Mesenchymal stem cell (in vitro differentiated cells and primary cell): ENCODE measurements around the gene TMEM200A.
A peak's percentile ranks its signal among the peaks of the same experiment; 100 is the strongest.

ENCODE experiments used
- DNase-seq: peaks from one replicate; pipeline ENCODE4 v3.0.0-alpha.2; 2013
- H2AFZ ChIP-seq: one replicate; pipeline ENCODE4 v1.6.1; 2013; ENCODE audit warnings: low read depth, mild to moderate bottlenecking, control low read depth, inconsistent platforms, low read length, moderate library complexity
- H2AK5ac ChIP-seq: 2 replicates; pipeline ENCODE4 v1.6.1; 2013; ENCODE audit warnings: low read length, moderate library complexity, mild to moderate bottlenecking, inconsistent platforms; ENCODE audit not compliant: severe bottlenecking
- H2BK120ac ChIP-seq: one replicate; pipeline ENCODE4 v1.6.1; 2013; ENCODE audit warnings: low read depth, mild to moderate bottlenecking, inconsistent platforms, low read length, moderate library complexity
- H2BK12ac ChIP-seq, 2 experiments: one replicate each; pipeline ENCODE4 v1.6.1; 2013; ENCODE audit warnings: inconsistent platforms in 2 of 2, low read length in 2 of 2, mild to moderate bottlenecking in 2 of 2, moderate library complexity in 2 of 2, control low read depth in 1 of 2
- H2BK15ac ChIP-seq: one replicate; pipeline ENCODE4 v1.6.1; 2013; ENCODE audit warnings: mild to moderate bottlenecking, low read depth, inconsistent platforms; ENCODE audit not compliant: poor library complexity, severe bottlenecking
- H2BK5ac ChIP-seq: 2 replicates; pipeline ENCODE4 v1.6.1; 2013; ENCODE audit warnings: low read depth, mild to moderate bottlenecking, low read length, control low read depth, inconsistent platforms; ENCODE audit not compliant: poor library complexity, severe bottlenecking
- H3K14ac ChIP-seq, 2 experiments: one replicate each; pipeline ENCODE4 v1.6.1; 2013; ENCODE audit warnings: inconsistent platforms in 2 of 2, low read length in 2 of 2, control low read depth in 1 of 2, mild to moderate bottlenecking in 1 of 2, moderate library complexity in 1 of 2
- H3K18ac ChIP-seq, 2 experiments: one replicate each; pipeline ENCODE4 v1.6.1; 2013; ENCODE audit warnings: inconsistent platforms in 2 of 2, low read length in 2 of 2, control low read depth in 1 of 2, low read depth in 1 of 2, mild to moderate bottlenecking in 1 of 2
- H3K23ac ChIP-seq, 2 experiments: one replicate each; pipeline ENCODE4 v1.6.1; 2013; ENCODE audit warnings: inconsistent platforms in 2 of 2, low read length in 2 of 2, mild to moderate bottlenecking in 2 of 2, moderate library complexity in 2 of 2, control low read depth in 1 of 2
- H3K27ac ChIP-seq: 2 replicates; pipeline ENCODE4 v1.5.1; 2013; ENCODE audit warnings: mild to moderate bottlenecking, moderate library complexity, low read length, control low read depth, inconsistent platforms; ENCODE audit not compliant: poor library complexity, severe bottlenecking
- H3K27me3 ChIP-seq, 2 experiments: 2 replicates each; pipeline versions ENCODE4 v1.6.1 to v1.7.0; 2013; ENCODE audit warnings: low read length in 2 of 2, mild to moderate bottlenecking in 2 of 2, moderate library complexity in 2 of 2, control low read depth in 1 of 2, inconsistent platforms in 1 of 2; ENCODE audit not compliant: control insufficient read depth in 1 of 2, insufficient read depth in 1 of 2
- H3K36me3 ChIP-seq, 2 experiments: 2 replicates each; pipeline versions ENCODE4 v1.6.1 to v1.7.0; 2013; ENCODE audit warnings: low read length in 2 of 2, control low read depth in 1 of 2, inconsistent platforms in 1 of 2, low read depth in 1 of 2, mild to moderate bottlenecking in 1 of 2; ENCODE audit not compliant: insufficient read depth in 2 of 2, control insufficient read depth in 1 of 2
- H3K4ac ChIP-seq, 2 experiments: one replicate each; pipeline ENCODE4 v1.6.1; 2013; ENCODE audit warnings: inconsistent platforms in 2 of 2, low read length in 2 of 2, mild to moderate bottlenecking in 2 of 2, moderate library complexity in 2 of 2, control low read depth in 1 of 2, low read depth in 1 of 2
- H3K4me1 ChIP-seq: 2 replicates; pipeline ENCODE4 v1.6.1; 2013; ENCODE audit warnings: low read depth, low read length, control low read depth; ENCODE audit not compliant: control insufficient read depth, insufficient read depth
- H3K4me2 ChIP-seq: 2 replicates; pipeline ENCODE4 v1.6.1; 2013; ENCODE audit warnings: low read length, mild to moderate bottlenecking, inconsistent platforms; ENCODE audit not compliant: poor library complexity, severe bottlenecking
- H3K4me3 ChIP-seq, 2 experiments: 2 replicates each; pipeline versions ENCODE4 v1.5.1 to v1.7.0; 2013; ENCODE audit warnings: low read length in 2 of 2, mild to moderate bottlenecking in 2 of 2, control low read depth in 1 of 2, low read depth in 1 of 2; ENCODE audit not compliant: insufficient read depth in 1 of 2
- H3K79me1 ChIP-seq: replicated peaks from 2 replicates; pipeline ENCODE4 v1.6.1; 2013; ENCODE audit warnings: mild to moderate bottlenecking, control low read depth, low read length, inconsistent platforms; ENCODE audit not compliant: poor library complexity, severe bottlenecking
- H3K9ac ChIP-seq: 2 replicates; pipeline ENCODE4 v1.7.0; 2013; ENCODE audit warnings: mild to moderate bottlenecking, low read length, moderate library complexity
- H3K9me3 ChIP-seq: 2 replicates; pipeline ENCODE4 v1.7.0; 2013; ENCODE audit warnings: mild to moderate bottlenecking, low read length; ENCODE audit not compliant: control insufficient read depth
- H4K8ac ChIP-seq: one replicate; pipeline ENCODE4 v1.6.1; 2013; ENCODE audit warnings: inconsistent platforms, mild to moderate bottlenecking, low read length, moderate library complexity
- H4K91ac ChIP-seq: one replicate; pipeline ENCODE4 v1.6.1; 2013; ENCODE audit warnings: mild to moderate bottlenecking, low read length, inconsistent platforms
- WGBS: methylation state at CpG from one replicate; pipeline ENCODE4 v1.1.7; 2013; ENCODE audit warnings: mixed read lengths; 5-methylcytosine and 5-hydroxymethylcytosine counted together

TMEM200A gene

GRCh38 chr6:130470766-130471165 lies 104.9 kb downstream of the TMEM200A start:
- Histone ChIP-seq H3K27ac (no peak overlapping the region), H3K4me3 (no peak overlapping the region), H3K79me1 (no peaks in the 10 kb centered on the region), H2AFZ (no peak overlapping the region), H3K27me3 (no peaks in the 10 kb centered on the region), H3K14ac (no peak overlapping the region), H2BK15ac (no peak overlapping the region), H3K4me1 (peaks cover 2% of the 10 kb centered on the region), H3K4ac (no peak overlapping the region), H3K18ac (no peak overlapping the region), H2BK120ac (no peak overlapping the region), H3K36me3 (no peaks in the 10 kb centered on the region), H4K91ac (no peak overlapping the region), H3K23ac (no peak overlapping the region), H2BK5ac (no peak overlapping the region), H3K9ac (no peak overlapping the region), H3K4me2 (no peak overlapping the region), H3K9me3 (peaks cover 6% of the 10 kb centered on the region), H4K8ac (no peak overlapping the region), H2BK12ac (no peak overlapping the region), H2AK5ac (no peak overlapping the region)
- WGBS: 87% methylated on average over 7 of the region's 7 CpGs
- DNase-seq: no peak

GRCh38 chr6:130473886-130474285 lies 108.1 kb downstream of the TMEM200A start:
- Histone ChIP-seq H3K9ac (no peak overlapping the region), H4K91ac (no peak overlapping the region), H3K79me1 (no peaks in the 10 kb centered on the region), H2BK12ac (no peak overlapping the region), H4K8ac (no peak overlapping the region), H3K18ac (no peak overlapping the region), H3K4me2 (no peak overlapping the region), H3K4me3 (no peak overlapping the region), H3K4me1 (peaks cover 2% of the 10 kb centered on the region), H2BK120ac (no peak overlapping the region), H2AK5ac (no peak overlapping the region), H2BK15ac (no peak overlapping the region), H2AFZ (no peak overlapping the region), H2BK5ac (no peak overlapping the region), H3K9me3 (peaks cover 6% of the 10 kb centered on the region), H3K36me3 (no peaks in the 10 kb centered on the region), H3K4ac (no peak overlapping the region), H3K27me3 (no peaks in the 10 kb centered on the region), H3K14ac (no peak overlapping the region), H3K27ac (no peak overlapping the region), H3K23ac (no peak overlapping the region)
- WGBS: 72% methylated on average over 4 of the region's 5 CpGs
- DNase-seq: peak; percentile 34

- no peak overlapping the region for H3K4ac ChIP-seq
- 80% methylated on average over 5 of the region's 5 CpGs for WGBS
- DNase-seq: peak; percentile 54
- H3K9me3 ChIP-seq: no peaks in the 10 kb centered on the region
- H3K18ac ChIP-seq: peak overlapping the region in 1 of 2 experiments; percentile 46
- H3K4me1 ChIP-seq: no peaks in the 10 kb centered on the region
- no peak overlapping the region for H3K9ac ChIP-seq
- H3K4me3 ChIP-seq: no peak overlapping the region
- no peak overlapping the region for H2BK120ac ChIP-seq
- no peak overlapping the region for H4K8ac ChIP-seq
- H2BK12ac ChIP-seq: peak overlapping the region; percentile 4 to 21
- no peaks in the 10 kb centered on the region for H3K79me1 ChIP-seq
- peak overlapping the region in 1 of 2 experiments; percentile 68 for H3K14ac ChIP-seq
- H2BK15ac ChIP-seq: no peak overlapping the region
- peak overlapping the region in 1 of 2 experiments; percentile 72 for H3K23ac ChIP-seq
- H3K36me3 ChIP-seq: no peaks in the 10 kb centered on the region
- H2AFZ ChIP-seq: no peak overlapping the region
- H3K27ac ChIP-seq: no peak overlapping the region
- no peak overlapping the region for H2AK5ac ChIP-seq
- no peak overlapping the region for H3K4me2 ChIP-seq
- no peak overlapping the region for H2BK5ac ChIP-seq
- H3K27me3 ChIP-seq: no peaks in the 10 kb centered on the region
- peak overlapping the region; percentile 48 for H4K91ac ChIP-seq
Measured at GRCh38 chr6:130482645-130483390, 117.0 kb downstream of the TMEM200A start.

- Histone ChIP-seq H3K4me1 (no peaks in the 10 kb centered on the region), H2BK120ac (no peak overlapping the region)
- WGBS: 100% methylated on average over 1 of the region's 3 CpGs
Measured at GRCh38 chr6:130485870-130486269, 120.1 kb downstream of the TMEM200A start.

More at GRCh38 chr6:130485870-130486269, 120.1 kb downstream of the TMEM200A start:
- no peak overlapping the region for H2BK15ac ChIP-seq
- no peak overlapping the region for H3K9ac ChIP-seq
- no peak overlapping the region for H3K14ac ChIP-seq
- no peak for DNase-seq
- no peaks in the 10 kb centered on the region for H3K27me3 ChIP-seq
- H3K27ac ChIP-seq: no peak overlapping the region
- no peaks in the 10 kb centered on the region for H3K79me1 ChIP-seq
- H4K91ac ChIP-seq: no peak overlapping the region
- H3K23ac ChIP-seq: no peak overlapping the region
- H3K4me3 ChIP-seq: no peak overlapping the region
- no peak overlapping the region for H2AFZ ChIP-seq
- H2BK5ac ChIP-seq: no peak overlapping the region
- no peak overlapping the region for H2BK12ac ChIP-seq
- no peak overlapping the region for H3K4me2 ChIP-seq
- H3K4ac ChIP-seq: no peak overlapping the region
- no peak overlapping the region for H2AK5ac ChIP-seq
- no peak overlapping the region for H4K8ac ChIP-seq
- H3K36me3 ChIP-seq: no peaks in the 10 kb centered on the region
- H3K18ac ChIP-seq: no peak overlapping the region
- no peaks in the 10 kb centered on the region for H3K9me3 ChIP-seq
